Keratinocyte (primary cell): Measurements from ENCODE around the gene CARMIL1. TPM values are rescaled to one million over a fixed set of nuclear protein-coding genes. Genes with fewer than 3 reads are reported as not detected.

Experiments used
- DNase-seq: peaks from one replicate; pipeline ENCODE4 v3.0.0-alpha.2; 2011; ENCODE audit warnings: low read depth, missing footprints, low spot score
- FAIRE-seq: peaks from 2 replicates; lab custom pipeline; 2011; peaks lifted over from hg19 to GRCh38; lab: Jason Lieb, UNC
- H2AFZ ChIP-seq: 2 replicates; pipeline ENCODE4 v1.6.0; 2012; ENCODE audit warnings: low read length, control low read depth, inconsistent platforms; ENCODE audit not compliant: control insufficient read depth
- H3K27ac ChIP-seq: 2 replicates; pipeline ENCODE4 v1.5.1; 2011; ENCODE audit warnings: low read length; ENCODE audit not compliant: control insufficient read depth, insufficient read depth
- H3K27me3 ChIP-seq: 3 replicates; pipeline ENCODE4 v1.6.0; 2011; ENCODE audit warnings: low read length; ENCODE audit not compliant: control insufficient read depth, insufficient read depth; ENCODE audit errors: extremely low read depth
- H3K36me3 ChIP-seq, 2 experiments: 2 replicates in 1 of 2; 3 replicates in 1 of 2; pipeline ENCODE4 v1.5.1; 2011; ENCODE audit warnings: low read length in 2 of 2, mild to moderate bottlenecking in 1 of 2; ENCODE audit not compliant: control insufficient read depth in 2 of 2, insufficient read depth in 2 of 2; ENCODE audit errors: extremely low read depth in 1 of 2
- H3K4me1 ChIP-seq: 3 replicates; pipeline ENCODE4 v1.5.1; 2011; ENCODE audit warnings: low read length; ENCODE audit not compliant: control insufficient read depth, insufficient read depth; ENCODE audit errors: extremely low read depth
- H3K4me2 ChIP-seq: 3 replicates; pipeline ENCODE4 v1.6.0; 2011; ENCODE audit warnings: low read depth, low read length; ENCODE audit not compliant: control insufficient read depth, insufficient read depth; ENCODE audit errors: extremely low read depth
- H3K4me3 ChIP-seq, 3 experiments: fragments of 200-600 bp in 1 of 3; sonication (generic) in 1 of 3; 2 replicates in 2 of 3; 3 replicates in 1 of 3; pipeline ENCODE4 v1.5.1; 2011 to 2016; ENCODE audit warnings: low read length in 3 of 3, mild to moderate bottlenecking in 3 of 3, control low read depth in 2 of 3, inconsistent platforms in 1 of 3, low read depth in 1 of 3, mixed read lengths in 1 of 3, mixed run types in 1 of 3, moderate library complexity in 1 of 3; ENCODE audit not compliant: control insufficient read depth in 2 of 3, insufficient read depth in 2 of 3; ENCODE audit errors: extremely low read depth in 1 of 3
- H3K79me2 ChIP-seq: 2 replicates; pipeline ENCODE4 v1.6.0; 2012; ENCODE audit warnings: low read length; ENCODE audit not compliant: control insufficient read depth, insufficient read depth
- H3K9ac ChIP-seq: 3 replicates; pipeline ENCODE4 v1.6.0; 2011; ENCODE audit warnings: low read length; ENCODE audit not compliant: control insufficient read depth, insufficient read depth; ENCODE audit errors: extremely low read depth
- H3K9me1 ChIP-seq: 3 replicates; pipeline ENCODE4 v1.6.0; 2011; ENCODE audit warnings: low read length; ENCODE audit not compliant: control insufficient read depth, insufficient read depth; ENCODE audit errors: extremely low read depth
- H3K9me3 ChIP-seq: 2 replicates; pipeline ENCODE4 v1.5.1; 2012; ENCODE audit warnings: low read depth, low read length; ENCODE audit not compliant: control insufficient read depth
- H4K20me1 ChIP-seq: 3 replicates; pipeline ENCODE4 v1.6.0; 2011; ENCODE audit warnings: low read length; ENCODE audit not compliant: control insufficient read depth, insufficient read depth; ENCODE audit errors: extremely low read depth
- CTCF ChIP-seq, 3 experiments: IDR thresholded peaks in 1 of 3; conservative IDR thresholded peaks in 1 of 3; optimal IDR thresholded peaks in 1 of 3; 2 replicates in 2 of 3; 3 replicates in 1 of 3; pipeline versions ENCODE3 to v1.5.1; 2011; ENCODE audit warnings: low read length in 3 of 3, mild to moderate bottlenecking in 3 of 3, moderate library complexity in 2 of 3, control low read depth in 1 of 3, inconsistent platforms in 1 of 3; ENCODE audit not compliant: insufficient read depth in 2 of 3; ENCODE audit errors: extremely low read depth in 1 of 3
- EZH2 ChIP-seq: IDR thresholded peaks from one replicate; pipeline ENCODE4 v1.6.1; 2012; ENCODE audit warnings: inconsistent platforms, mild to moderate bottlenecking, low read length, moderate library complexity
- dilution Hi-C: fragments of 300-500 bp; cut with MboI; formaldehyde crosslinking; loops from one replicate; pipeline ENCODE4 v1.7.0; 2020; ENCODE audit warnings: low sequenced_read_pairs; ENCODE audit not compliant: extremely low pct_ligation_motif_present
- polyA plus RNA-seq, 5 experiments: library from polyadenylated mRNA; depleted of rRNA in 3 of 5; stranded (reverse) in 3 of 5; stranded (forward) in 1 of 5; unstranded in 1 of 5; fragments of >200 nt; gene quantifications; 1 replicate in 1 of 5; 2 replicates in 3 of 5; 3 replicates in 1 of 5; pipeline versions ENCODE4 v1.2.1 to v1.2.3, GENCODE V29; 2011 to 2012; ENCODE audit warnings: missing spikeins in 2 of 5, low read depth in 1 of 5, low replicate concordance in 1 of 5

CARMIL1 gene
- polyA plus RNA-seq, 1 donor (not counting 4 experiments of a cell fraction or from before 2014, with no cell fraction given): 18.9 TPM

GRCh38 chr6:25314509-25315175, 35.5 kb downstream of the CARMIL1 start:
- no peak overlapping the region for H3K27ac ChIP-seq
- no peak overlapping the region for H3K4me3 ChIP-seq
- dilution Hi-C loops: no loop called here
- H3K36me3 ChIP-seq: no peaks in the 10 kb centered on the region
- H3K4me1 ChIP-seq: peaks cover 29% of the 10 kb centered on the region
- peaks cover 3% of the 10 kb centered on the region for H4K20me1 ChIP-seq
- no peak for TF ChIP-seq EZH2
- TF ChIP-seq CTCF (optimal IDR thresholded peaks at IDR 0.05 in 1 of 3, IDR thresholded peaks at IDR 0.05 in 1 of 3, conservative IDR thresholded peaks at IDR 0.05 in 1 of 3; ENCODE audit: extremely low read depth in 1 of 3, insufficient read depth in 2 of 3, low read length in 3 of 3): no peak
- no peaks in the 10 kb centered on the region for H3K9me3 ChIP-seq
- FAIRE-seq (no peak), DNase-seq (no peak)
- no peaks in the 10 kb centered on the region for H3K9me1 ChIP-seq
- no peaks in the 10 kb centered on the region for H3K27me3 ChIP-seq
- H2AFZ ChIP-seq: no peak overlapping the region
- peaks cover 50% of the 10 kb centered on the region for H3K79me2 ChIP-seq
- H3K9ac ChIP-seq: no peak overlapping the region
- H3K4me2 ChIP-seq: no peak overlapping the region

- Histone ChIP-seq H3K36me3 (no peaks in the 10 kb centered on the region), H4K20me1 (peaks cover 3% of the 10 kb centered on the region), H3K79me2 (peaks cover 51% of the 10 kb centered on the region), H3K9ac (no peak overlapping the region), H3K27me3 (no peaks in the 10 kb centered on the region), H3K4me2 (no peak overlapping the region), H2AFZ (no peak overlapping the region), H3K27ac (no peak overlapping the region), H3K4me3 (no peak overlapping the region), H3K9me1 (no peaks in the 10 kb centered on the region), H3K4me1 (peaks cover 29% of the 10 kb centered on the region), H3K9me3 (no peaks in the 10 kb centered on the region)
- DNase-seq: no peak
- dilution Hi-C loops: no loop called here
- no peak for TF ChIP-seq CTCF (optimal IDR thresholded peaks at IDR 0.05 in 1 of 3, IDR thresholded peaks at IDR 0.05 in 1 of 3, conservative IDR thresholded peaks at IDR 0.05 in 1 of 3; ENCODE audit: extremely low read depth in 1 of 3, insufficient read depth in 2 of 3, low read length in 3 of 3)
- no peak for TF ChIP-seq EZH2
- no peak for FAIRE-seq
Observed at GRCh38 chr6:25315194-25316177, 36.3 kb downstream of the CARMIL1 start.
